IMR-90 (cell line): Measurements from ENCODE around the gene FXYD1. TPM values are rescaled to one million over a fixed set of nuclear protein-coding genes. Genes with fewer than 3 reads are reported as not detected.

Experiments
- ATAC-seq: fragments of 200-7000 bp; cut with Tn5 transposase; 2 replicates; pipeline ENCODE4 v1.9.1; 2020; ENCODE audit warnings: low read depth, mild to moderate bottlenecking, moderate library complexity
- BruUV-seq: library from RNA; stranded (reverse); fragments of 400-500 nt; replicated peaks from 2 replicates; lab custom pipeline; 2021; lab: Mats Ljungman, UMichigan
- CTCF ChIA-PET: fragments of 300-600 bp; formaldehyde crosslinking; extraction: SDS; loops from one replicate; lab custom pipeline; 2021; ENCODE audit warnings: antibody characterized with exemption; lab: Yijun Ruan, JAX
- POLR2A ChIA-PET: fragments of 300-600 bp; sonication (Branson Sonifier 250); formaldehyde crosslinking; loops from one replicate; lab custom pipeline; 2022; ENCODE audit warnings: antibody characterized with exemption; ENCODE audit not compliant: unreplicated experiment; lab: Charles Lee
- DNase-seq: peaks from one replicate; pipeline ENCODE4 v3.0.0; 2013
- H2AFZ ChIP-seq: replicated peaks from 2 replicates; pipeline ENCODE3; 2013; ENCODE audit warnings: low read length, mild to moderate bottlenecking; ENCODE audit not compliant: poor library complexity
- H2AK5ac ChIP-seq: 2 replicates; pipeline ENCODE4 v1.6.1; 2013; ENCODE audit warnings: low read depth, low read length, inconsistent platforms
- H2AK9ac ChIP-seq: replicated peaks from 2 replicates; pipeline ENCODE3; 2013; ENCODE audit warnings: mild to moderate bottlenecking, low read depth, low read length, moderate library complexity; ENCODE audit not compliant: poor library complexity
- H2BK120ac ChIP-seq: 2 replicates; pipeline ENCODE4 v1.6.1; 2013; ENCODE audit warnings: low read depth, low read length, inconsistent platforms
- H2BK15ac ChIP-seq: 3 replicates; pipeline ENCODE4 v1.6.1; 2013; ENCODE audit warnings: low read depth, low read length, inconsistent platforms
- H2BK20ac ChIP-seq: 2 replicates; pipeline ENCODE4 v1.6.1; 2013; ENCODE audit warnings: low read depth, mild to moderate bottlenecking, inconsistent platforms, low read length, moderate library complexity
- H2BK5ac ChIP-seq: 2 replicates; pipeline ENCODE4 v1.6.1; 2013; ENCODE audit warnings: mild to moderate bottlenecking, low read depth, low read length, inconsistent platforms; ENCODE audit not compliant: poor library complexity, severe bottlenecking
- H3K14ac ChIP-seq: replicated peaks from 2 replicates; pipeline ENCODE4 v1.6.1; 2013; ENCODE audit warnings: low read depth, low read length, inconsistent platforms
- H3K18ac ChIP-seq: 2 replicates; pipeline ENCODE4 v1.6.1; 2013; ENCODE audit warnings: low read depth, low read length, control low read depth
- H3K23ac ChIP-seq: 2 replicates; pipeline ENCODE4 v1.6.1; 2013; ENCODE audit warnings: low read depth, low read length, inconsistent platforms
- H3K27ac ChIP-seq: 2 replicates; pipeline ENCODE4 v1.5.1; 2013; ENCODE audit warnings: mild to moderate bottlenecking, control low read depth, low read length; ENCODE audit not compliant: insufficient read depth
- H3K27me3 ChIP-seq: 2 replicates; pipeline ENCODE4 v1.6.1; 2013; ENCODE audit warnings: low read length; ENCODE audit not compliant: control insufficient read depth, insufficient read depth
- H3K36me3 ChIP-seq: 2 replicates; pipeline ENCODE4 v1.6.1; 2013; ENCODE audit warnings: low read length, mixed read lengths; ENCODE audit not compliant: control insufficient read depth, insufficient read depth
- H3K4ac ChIP-seq: 2 replicates; pipeline ENCODE4 v1.6.1; 2013; ENCODE audit warnings: low read depth, low read length, inconsistent platforms
- H3K4me1 ChIP-seq: 2 replicates; pipeline ENCODE4 v1.6.1; 2013; ENCODE audit warnings: low read length, mixed read lengths; ENCODE audit not compliant: control insufficient read depth, insufficient read depth
- H3K4me2 ChIP-seq: 2 replicates; pipeline ENCODE4 v1.6.1; 2013; ENCODE audit warnings: low read depth, mild to moderate bottlenecking, control low read depth, low read length, moderate library complexity
- H3K4me3 ChIP-seq: 2 replicates; pipeline ENCODE4 v1.5.1; 2013; ENCODE audit warnings: low read depth, mild to moderate bottlenecking, control low read depth, low read length, moderate library complexity; ENCODE audit not compliant: insufficient read depth
- H3K56ac ChIP-seq: 2 replicates; pipeline ENCODE4 v1.6.1; 2013; ENCODE audit warnings: low read length, inconsistent platforms; ENCODE audit not compliant: insufficient read depth; ENCODE audit errors: extremely low read depth
- H3K79me1 ChIP-seq, 2 experiments: 2 replicates each; pipeline ENCODE4 v1.6.1; 2013; ENCODE audit warnings: low read length in 2 of 2, inconsistent platforms in 1 of 2, low read depth in 1 of 2
- H3K9ac ChIP-seq: 2 replicates; pipeline ENCODE4 v1.6.1; 2013; ENCODE audit warnings: low read depth, low read length, control low read depth
- H3K9me1 ChIP-seq: 2 replicates; pipeline ENCODE4 v1.6.1; 2013; ENCODE audit warnings: low read length, inconsistent platforms; ENCODE audit not compliant: insufficient read depth
- H3K9me3 ChIP-seq: 2 replicates; pipeline ENCODE4 v1.6.1; 2013; ENCODE audit warnings: low read length; ENCODE audit not compliant: control insufficient read depth, insufficient read depth
- H4K20me1 ChIP-seq: 2 replicates; pipeline ENCODE4 v1.6.1; 2013; ENCODE audit warnings: low read length, inconsistent platforms; ENCODE audit not compliant: insufficient read depth
- H4K5ac ChIP-seq: 2 replicates; pipeline ENCODE4 v1.6.1; 2013; ENCODE audit warnings: mild to moderate bottlenecking, low read depth, low read length, control low read depth
- H4K8ac ChIP-seq, 2 experiments: 2 replicates each; pipeline ENCODE4 v1.6.1; 2013; ENCODE audit warnings: low read depth in 2 of 2, low read length in 2 of 2, control low read depth in 1 of 2, inconsistent platforms in 1 of 2
- H4K91ac ChIP-seq: 2 replicates; pipeline ENCODE4 v1.6.1; 2013; ENCODE audit warnings: low read depth, low read length, inconsistent platforms; ENCODE audit not compliant: insufficient read depth
- BHLHE40 ChIP-seq: fragments of 150-350 bp; IDR thresholded peaks from 2 replicates; pipeline ENCODE4 v1.6.1; 2016; ENCODE audit warnings: mild to moderate bottlenecking, low read depth, low read length
- MAZ ChIP-seq: IDR thresholded peaks from 2 replicates; pipeline ENCODE4 v1.6.1; 2012; ENCODE audit warnings: low read depth, mild to moderate bottlenecking, low read length, improper control_type of control experiment, moderate library complexity, borderline replicate concordance
- WGBS, 2 experiments: methylation state at CpG; one replicate each; pipeline versions ENCODE4 v1.1.5 to v1.1.7; 2013; ENCODE audit warnings: missing lambda C conversion rate in 2 of 2; ENCODE audit not compliant: insufficient read length in 1 of 2; ENCODE audit errors: extremely low coverage in 2 of 2; 5-methylcytosine and 5-hydroxymethylcytosine counted together
- dilution Hi-C: fragments of 300-500 bp; cut with HindIII; formaldehyde crosslinking; loops from one replicate; pipeline ENCODE4 v1.14.3; 2018; ENCODE audit warnings: low sequenced_read_pairs; ENCODE audit not compliant: unreplicated experiment
- in situ Hi-C: fragments of 300-500 bp; cut with MboI; formaldehyde crosslinking; loops from 3 replicates; pipeline ENCODE4 v1.14.3; 2019; ENCODE audit warnings: low sequenced_read_pairs, inconsistent platforms, mixed read lengths
- intact Hi-C: fragments of 100-400 bp; cut with micrococcal nuclease; formaldehyde crosslinking; loops from 2 replicates; pipeline ENCODE4 v1.10.0; 2022
- polyA plus RNA-seq, 3 experiments: library from polyadenylated mRNA; depleted of rRNA; stranded (reverse); fragments of >200 nt; gene quantifications; 2 replicates each; pipeline ENCODE4 v1.2.3, GENCODE V29; 2012; ENCODE audit warnings: low replicate concordance in 1 of 3
- total RNA-seq: library from RNA; depleted of rRNA; stranded (reverse); fragments of >200 nt; gene quantifications from 2 replicates; pipeline ENCODE4 v1.2.3, GENCODE V29; 2012
- TF ChIP-seq, protein P1 (sequence below): fragments of 150-350 bp; IDR thresholded peaks from 2 replicates; pipeline ENCODE4 v1.6.1; 2016; ENCODE audit warnings: low read depth, mild to moderate bottlenecking, low read length, moderate library complexity, borderline replicate concordance

FXYD1 gene
- total and polyA plus RNA-seq, 2 of the 4 experiments (the other 2 are of a cell fraction): 0.18 to 3.9 TPM

DNA sequence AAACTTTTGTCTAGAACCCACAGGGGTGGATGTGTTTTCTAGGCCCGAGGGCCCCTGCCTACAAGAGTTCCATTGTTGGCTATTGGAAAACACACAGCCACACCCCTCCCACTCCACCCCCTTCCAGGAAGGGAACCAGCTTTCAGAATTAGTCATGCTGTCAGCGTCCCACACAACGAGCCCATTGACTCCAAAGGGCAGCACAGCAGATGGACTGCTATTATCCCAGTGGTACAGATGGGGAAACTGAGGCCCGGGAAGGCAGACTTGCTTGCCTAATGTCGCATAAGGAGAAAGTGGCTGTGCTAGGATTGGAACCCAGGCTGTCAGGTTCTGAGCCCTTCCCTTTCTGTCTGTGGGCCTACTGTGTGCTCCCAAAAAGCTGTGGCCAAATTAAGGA, 31.1 kb upstream of the FXYD1 start:
- peaks cover 3% of the 10 kb centered on the region; the same call in 1 of the 2 replicates for H3K27me3 ChIP-seq
- no TSS peak for BruUV-seq
- H3K4ac ChIP-seq: no peak overlapping the region
- no peaks in the 10 kb centered on the region for H3K36me3 ChIP-seq
- H3K56ac ChIP-seq: no peak overlapping the region
- no peak overlapping the region for H2AK9ac ChIP-seq
- no peak overlapping the region for H2AFZ ChIP-seq
- no peak overlapping the region for H2BK120ac ChIP-seq
- no peak for TF ChIP-seq BHLHE40
- no peak for TF ChIP-seq MAZ
- TF ChIP-seq, protein P1, sequence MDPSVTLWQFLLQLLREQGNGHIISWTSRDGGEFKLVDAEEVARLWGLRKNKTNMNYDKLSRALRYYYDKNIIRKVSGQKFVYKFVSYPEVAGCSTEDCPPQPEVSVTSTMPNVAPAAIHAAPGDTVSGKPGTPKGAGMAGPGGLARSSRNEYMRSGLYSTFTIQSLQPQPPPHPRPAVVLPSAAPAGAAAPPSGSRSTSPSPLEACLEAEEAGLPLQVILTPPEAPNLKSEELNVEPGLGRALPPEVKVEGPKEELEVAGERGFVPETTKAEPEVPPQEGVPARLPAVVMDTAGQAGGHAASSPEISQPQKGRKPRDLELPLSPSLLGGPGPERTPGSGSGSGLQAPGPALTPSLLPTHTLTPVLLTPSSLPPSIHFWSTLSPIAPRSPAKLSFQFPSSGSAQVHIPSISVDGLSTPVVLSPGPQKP: no peak
- H2BK5ac ChIP-seq: no peak overlapping the region
- ChIA-PET POLR2A (no interaction called here), CTCF (interaction anchor here (0.7 kb wide), 1 partner anchor 40 kb away, joined by 4 read pairs; no protein-coding TSS in a partner anchor)
- WGBS, 2 experiments: 17% methylated on average over 2 of the region's 5 CpGs; no CpG with 5 or more reads in 1 of the 2 experiments
- H2BK20ac ChIP-seq: no peak overlapping the region
- H3K23ac ChIP-seq: no peak overlapping the region
- no peak for ATAC-seq
- in situ Hi-C loops: no loop called here
- H2BK15ac ChIP-seq: no peak overlapping the region
- intact Hi-C loops: no loop called here
- no peak overlapping the region for H3K9ac ChIP-seq
- no peak overlapping the region for H3K14ac ChIP-seq
- no peak for DNase-seq
- peaks cover 5% of the 10 kb centered on the region; the same call in 1 of the 2 replicates for H3K9me3 ChIP-seq
- no peaks in the 10 kb centered on the region for H3K4me1 ChIP-seq
- no peak overlapping the region for H4K91ac ChIP-seq
- H3K4me3 ChIP-seq: no peak overlapping the region
- H4K8ac ChIP-seq: no peak overlapping the region
- H4K20me1 ChIP-seq: no peaks in the 10 kb centered on the region
- H3K18ac ChIP-seq: no peak overlapping the region
- H3K9me1 ChIP-seq: no peaks in the 10 kb centered on the region
- no peaks in the 10 kb centered on the region for H3K79me1 ChIP-seq
- dilution Hi-C loops: no loop called here
- H3K4me2 ChIP-seq: no peak overlapping the region
- H4K5ac ChIP-seq: no peak overlapping the region
- no peak overlapping the region for H3K27ac ChIP-seq
- H2AK5ac ChIP-seq: no peak overlapping the region
